Stimulated activated CD4-positive, alpha-beta T cell treated with anti-CD3 and anti-CD28 coated beads, Interleukin-2, amount 100 ng/mL, for 48 hours (primary cell): ENCODE results near the gene RUNDC3A.

Experiments
- DNase-seq, 2 donors: peaks; one replicate each; pipeline ENCODE4 v3.0.0-alpha.2; 2020

The RUNDC3A gene

GRCh38 chr17:44308320-44308818 is at the start of gene RUNDC3A:
Gene RUNDC3A, plus strand, starts transcription at chr17:44308601. Its CDS starts 232 bp downstream, at chr17:44308833.
- peak; percentile 72 to 80 for DNase-seq

GRCh38 chr17:44258811-44259351 is 49.5 kb upstream of the RUNDC3A start:
- DNase-seq = no peak

GRCh38 chr17:44260296-44260695 is 48.1 kb upstream of the RUNDC3A start:
- DNase-seq = no peak

GRCh38 chr17:44262654-44263225 is 45.7 kb upstream of the RUNDC3A start:
- no peak for DNase-seq

GRCh38 chr17:44263345-44263902 is 45.0 kb upstream of the RUNDC3A start:
- DNase-seq = no peak

- no peak for DNase-seq
Observed at GRCh38 chr17:44266402-44267164, 41.8 kb upstream of the RUNDC3A start.

GRCh38 chr17:44267165-44267455 is 41.3 kb upstream of the RUNDC3A start:
- DNase-seq = no peak

GRCh38 chr17:44267818-44268490 is 40.4 kb upstream of the RUNDC3A start, which contains the start of gene SLC4A1:
Gene SLC4A1, minus strand, starts transcription at chr17:44268135. Its CDS starts 5,269 bp downstream, at chr17:44262866.
- no peak for DNase-seq

GRCh38 chr17:44268709-44269534 is 39.5 kb upstream of the RUNDC3A start:
- no peak for DNase-seq

GRCh38 chr17:44269535-44270240 is 38.7 kb upstream of the RUNDC3A start:
- DNase-seq = no peak

- DNase-seq = no peak
Observed at GRCh38 chr17:44272321-44272951, 36.0 kb upstream of the RUNDC3A start.

GRCh38 chr17:44272954-44273353 is 35.4 kb upstream of the RUNDC3A start:
- DNase-seq = no peak

GRCh38 chr17:44273607-44274006 is 34.8 kb upstream of the RUNDC3A start:
- DNase-seq = no peak

GRCh38 chr17:44277976-44278375 is 30.4 kb upstream of the RUNDC3A start:
- no peak for DNase-seq

- no peak for DNase-seq
Observed at GRCh38 chr17:44279346-44279665, 29.1 kb upstream of the RUNDC3A start.

- DNase-seq = no peak
Observed at GRCh38 chr17:44279666-44280391, 28.6 kb upstream of the RUNDC3A start.

- no peak for DNase-seq
Observed at GRCh38 chr17:44280392-44280937, 27.9 kb upstream of the RUNDC3A start.

- DNase-seq = no peak
Observed at GRCh38 chr17:44281570-44281969, 26.8 kb upstream of the RUNDC3A start.

GRCh38 chr17:44282264-44282663 is 26.1 kb upstream of the RUNDC3A start:
- no peak for DNase-seq

GRCh38 chr17:44283344-44284023 is 24.9 kb upstream of the RUNDC3A start:
- no peak for DNase-seq
